K562 (cell line): Measurements from ENCODE around the gene IL17RC. TPM values are rescaled to one million over a fixed set of nuclear protein-coding genes. Genes with fewer than 3 reads are reported as not detected.

ENCODE experiments used
- GTF2E2 ChIP-seq: fragments of 200-800 bp; sonication (Bioruptor generic); IDR thresholded peaks from 2 replicates; pipeline ENCODE4 v1.6.1; 2016; ENCODE audit warnings: missing genetic modification characterization, missing compliant biosample characterization
- HDAC3 ChIP-seq: fragments of 450-650 bp; IDR thresholded peaks from 2 replicates; pipeline ENCODE4 v1.6.1; 2018; ENCODE audit warnings: borderline replicate concordance, mild to moderate bottlenecking, moderate library complexity; ENCODE audit not compliant: partially characterized antibody
- L3MBTL2 ChIP-seq: fragments of 450-650 bp; IDR thresholded peaks from 2 replicates; pipeline ENCODE4 v1.6.1; 2016; ENCODE audit warnings: mild to moderate bottlenecking, moderate library complexity
- MAZ ChIP-seq, 2 experiments: fragments of 450-650 bp in 1 of 2; sonication (generic) in 1 of 2; formaldehyde crosslinking; IDR thresholded peaks in 1 of 2; conservative IDR thresholded peaks in 1 of 2; 2 replicates each; pipeline versions ENCODE4 v1.4.0 to v1.5.0; 2020; ENCODE audit warnings: mild to moderate bottlenecking in 1 of 2, missing genetic modification reagents in 1 of 2
- MCM5 ChIP-seq: fragments of 450-650 bp; IDR thresholded peaks from 2 replicates; pipeline ENCODE4 v1.6.1; 2016; ENCODE audit warnings: low read depth
- POLR2G ChIP-seq: fragments of 200-400 bp; formaldehyde crosslinking; IDR thresholded peaks from 2 replicates; pipeline ENCODE4 v1.6.1; 2017; ENCODE audit warnings: low read depth, mild to moderate bottlenecking, antibody characterized with exemption, low read length, moderate library complexity
- POLR3A ChIP-seq: IDR thresholded peaks from 2 replicates; pipeline ENCODE4 v1.6.1; 2011; ENCODE audit warnings: borderline replicate concordance, mild to moderate bottlenecking, moderate library complexity; ENCODE audit not compliant: insufficient read length, insufficient read depth; ENCODE audit errors: extremely low read depth
- RBM17 ChIP-seq: fragments of 200-400 bp; formaldehyde crosslinking; IDR thresholded peaks from 2 replicates; pipeline ENCODE4 v1.6.1; 2017; ENCODE audit warnings: low read depth, mild to moderate bottlenecking, low read length, borderline replicate concordance
- RFX1 ChIP-seq: fragments of 450-650 bp; IDR thresholded peaks from 2 replicates; pipeline ENCODE4 v1.6.1; 2016; ENCODE audit warnings: mild to moderate bottlenecking, moderate library complexity
- SIX5 ChIP-seq, 2 experiments: IDR thresholded peaks; 2 replicates each; pipeline ENCODE4 v1.6.1; 2011; ENCODE audit warnings: low read length in 2 of 2, borderline replicate concordance in 1 of 2, low read depth in 1 of 2, mild to moderate bottlenecking in 1 of 2, moderate library complexity in 1 of 2; ENCODE audit not compliant: insufficient read depth in 1 of 2
- SREBF2 ChIP-seq: sonication (generic); formaldehyde crosslinking; IDR thresholded peaks from 2 replicates; pipeline ENCODE4 v1.4.0; 2020; ENCODE audit warnings: mild to moderate bottlenecking, missing genetic modification reagents
- SUPT5H ChIP-seq: fragments of 450-650 bp; IDR thresholded peaks from 2 replicates; pipeline ENCODE4 v1.6.1; 2016
- TCFL5 ChIP-seq: fragments of 250-450 bp; sonication (Bioruptor Pico); conservative IDR thresholded peaks from 2 replicates; pipeline ENCODE4 v1.6.1; 2021; ENCODE audit warnings: mild to moderate bottlenecking, moderate library complexity, matching md5 sums
- polyA plus RNA-seq, 8 experiments: library from polyadenylated mRNA; depleted of rRNA in 4 of 8; stranded (reverse) in 5 of 8; unstranded in 3 of 8; fragments of >200 nt; fragmentation: Nextera tagmentation in 2 of 8; fragmentation: Illumina TruSeq in 1 of 8; extraction: Ambion mirVana in 2 of 8; extraction: Trizol in 1 of 8; gene quantifications; 2 replicates each; pipeline versions ENCODE4 v1.2.1 to v1.2.3, GENCODE V29; 2011 to 2014; ENCODE audit warnings: inconsistent platforms in 1 of 8, missing spikeins in 1 of 8
- total RNA-seq, 7 experiments: library from RNA; depleted of rRNA in 6 of 7; stranded (reverse); fragments of >200 nt in 6 of 7; fragmentation: Illumina TruSeq in 2 of 7; extraction: Trizol in 2 of 7; gene quantifications; 2 replicates each; pipeline versions ENCODE4 v1.2.1 to v1.2.3, GENCODE V29; 2011 to 2021; ENCODE audit warnings: low replicate concordance in 1 of 7
- TF ChIP-seq, protein P1 (sequence below): fragments of 450-650 bp; IDR thresholded peaks from 2 replicates; pipeline ENCODE4 v1.6.1; 2018; ENCODE audit warnings: mild to moderate bottlenecking, low read depth; ENCODE audit not compliant: partially characterized antibody
- TF ChIP-seq, protein P2 (sequence below), 3 experiments: fragments of 200-800 bp in 1 of 3; sonication (Bioruptor generic) in 1 of 3; sonication (generic) in 1 of 3; formaldehyde crosslinking in 1 of 3; IDR thresholded peaks; 2 replicates each; pipeline versions ENCODE4 v1.6.1 to v1.8.0; 2016 to 2022; ENCODE audit warnings: mild to moderate bottlenecking in 2 of 3, missing compliant biosample characterization in 2 of 3, missing genetic modification characterization in 2 of 3, missing genetic modification reagents in 1 of 3
- TF ChIP-seq, protein P3 (sequence below): fragments of 250-450 bp; sonication (Bioruptor Pico); IDR thresholded peaks from 2 replicates; pipeline ENCODE4 v1.4.0; 2020
- TF ChIP-seq, protein P4 (sequence below): IDR thresholded peaks from 3 replicates; pipeline ENCODE4 v1.6.1; 2011; ENCODE audit warnings: borderline replicate concordance, mild to moderate bottlenecking, moderate library complexity; ENCODE audit not compliant: insufficient read length; ENCODE audit errors: extremely low read depth
- TF ChIP-seq, protein P5 (sequence below): fragments of 250-450 bp; sonication (Bioruptor Pico); IDR thresholded peaks from 2 replicates; pipeline ENCODE4 v1.4.0; 2020; ENCODE audit warnings: mild to moderate bottlenecking, moderate library complexity, borderline replicate concordance

IL17RC gene
- total and polyA plus RNA-seq, 9 of the 15 experiments (the other 6 are each of a cell fraction or from before 2014, with no cell fraction given) = 0.15 to 11.4 (median 7.1) TPM; not detected in 1

DNA sequence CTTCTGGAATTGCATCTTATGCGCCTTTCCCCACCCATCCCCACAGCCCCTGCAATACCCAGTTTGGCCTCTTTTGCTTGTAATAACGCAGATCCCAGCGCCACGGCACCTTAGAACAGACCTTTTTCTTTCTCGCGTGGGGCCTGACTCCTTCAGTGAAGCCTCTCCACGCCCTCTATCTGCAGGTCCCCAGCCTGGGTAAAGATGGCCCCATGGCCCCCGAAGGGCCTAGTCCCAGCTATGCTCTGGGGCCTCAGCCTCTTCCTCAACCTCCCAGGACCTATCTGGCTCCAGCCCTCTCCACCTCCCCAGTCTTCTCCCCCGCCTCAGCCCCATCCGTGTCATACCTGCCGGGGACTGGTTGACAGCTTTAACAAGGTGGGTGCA is 17.3 kb downstream of the IL17RC start (continued):
- TF ChIP-seq L3MBTL2 (no peak), GTF2E2 (tag) (no peak), HDAC3 (no peak), TCFL5 (CRISPR knock-in tag) (no peak), SIX5 (IDR thresholded peaks at IDR 0.05; ENCODE audit: borderline replicate concordance in 1 of 2, insufficient read depth in 1 of 2, low read depth in 1 of 2, low read length in 2 of 2) (no peak), SREBF2 (CRISPR knock-in tag) (no peak), RBM17 (no peak), SUPT5H (no peak), POLR2G (no peak), MCM5 (no peak), POLR3A (no peak), MAZ (CRISPR knock-in tag; conservative IDR thresholded peaks at IDR 0.05 in 1 of 2, IDR thresholded peaks at IDR 0.05 in 1 of 2) (no peak; a peak in 1 of 4 replicates), RFX1 (no peak)
- TF ChIP-seq, protein P1, sequence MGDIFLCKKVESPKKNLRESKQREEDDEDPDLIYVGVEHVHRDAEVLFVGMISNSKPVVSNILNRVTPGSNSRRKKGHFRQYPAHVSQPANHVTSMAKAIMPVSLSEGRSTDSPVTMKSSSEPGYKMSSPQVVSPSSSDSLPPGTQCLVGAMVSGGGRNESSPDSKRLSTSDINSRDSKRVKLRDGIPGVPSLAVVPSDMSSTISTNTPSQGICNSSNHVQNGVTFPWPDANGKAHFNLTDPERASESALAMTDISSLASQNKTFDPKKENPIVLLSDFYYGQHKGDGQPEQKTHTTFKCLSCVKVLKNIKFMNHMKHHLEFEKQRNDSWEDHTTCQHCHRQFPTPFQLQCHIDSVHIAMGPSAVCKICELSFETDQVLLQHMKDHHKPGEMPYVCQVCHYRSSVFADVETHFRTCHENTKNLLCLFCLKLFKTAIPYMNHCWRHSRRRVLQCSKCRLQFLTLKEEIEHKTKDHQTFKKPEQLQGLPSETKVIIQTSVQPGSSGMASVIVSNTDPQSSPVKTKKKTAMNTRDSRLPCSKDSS = no peak
- TF ChIP-seq, protein P2, sequence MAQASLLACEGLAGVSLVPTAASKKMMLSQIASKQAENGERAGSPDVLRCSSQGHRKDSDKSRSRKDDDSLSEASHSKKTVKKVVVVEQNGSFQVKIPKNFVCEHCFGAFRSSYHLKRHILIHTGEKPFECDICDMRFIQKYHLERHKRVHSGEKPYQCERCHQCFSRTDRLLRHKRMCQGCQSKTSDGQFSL (CRISPR knock-in tag; IDR thresholded peaks at IDR 0.05) = no peak
- TF ChIP-seq, protein P2 (tag; IDR thresholded peaks at IDR 0.05) = no peak
- TF ChIP-seq, protein P3, sequence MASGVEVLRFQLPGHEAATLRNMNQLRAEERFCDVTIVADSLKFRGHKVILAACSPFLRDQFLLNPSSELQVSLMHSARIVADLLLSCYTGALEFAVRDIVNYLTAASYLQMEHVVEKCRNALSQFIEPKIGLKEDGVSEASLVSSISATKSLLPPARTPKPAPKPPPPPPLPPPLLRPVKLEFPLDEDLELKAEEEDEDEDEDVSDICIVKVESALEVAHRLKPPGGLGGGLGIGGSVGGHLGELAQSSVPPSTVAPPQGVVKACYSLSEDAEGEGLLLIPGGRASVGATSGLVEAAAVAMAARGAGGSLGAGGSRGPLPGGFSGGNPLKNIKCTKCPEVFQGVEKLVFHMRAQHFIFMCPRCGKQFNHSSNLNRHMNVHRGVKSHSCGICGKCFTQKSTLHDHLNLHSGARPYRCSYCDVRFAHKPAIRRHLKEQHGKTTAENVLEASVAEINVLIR = no peak
- TF ChIP-seq, protein P4, sequence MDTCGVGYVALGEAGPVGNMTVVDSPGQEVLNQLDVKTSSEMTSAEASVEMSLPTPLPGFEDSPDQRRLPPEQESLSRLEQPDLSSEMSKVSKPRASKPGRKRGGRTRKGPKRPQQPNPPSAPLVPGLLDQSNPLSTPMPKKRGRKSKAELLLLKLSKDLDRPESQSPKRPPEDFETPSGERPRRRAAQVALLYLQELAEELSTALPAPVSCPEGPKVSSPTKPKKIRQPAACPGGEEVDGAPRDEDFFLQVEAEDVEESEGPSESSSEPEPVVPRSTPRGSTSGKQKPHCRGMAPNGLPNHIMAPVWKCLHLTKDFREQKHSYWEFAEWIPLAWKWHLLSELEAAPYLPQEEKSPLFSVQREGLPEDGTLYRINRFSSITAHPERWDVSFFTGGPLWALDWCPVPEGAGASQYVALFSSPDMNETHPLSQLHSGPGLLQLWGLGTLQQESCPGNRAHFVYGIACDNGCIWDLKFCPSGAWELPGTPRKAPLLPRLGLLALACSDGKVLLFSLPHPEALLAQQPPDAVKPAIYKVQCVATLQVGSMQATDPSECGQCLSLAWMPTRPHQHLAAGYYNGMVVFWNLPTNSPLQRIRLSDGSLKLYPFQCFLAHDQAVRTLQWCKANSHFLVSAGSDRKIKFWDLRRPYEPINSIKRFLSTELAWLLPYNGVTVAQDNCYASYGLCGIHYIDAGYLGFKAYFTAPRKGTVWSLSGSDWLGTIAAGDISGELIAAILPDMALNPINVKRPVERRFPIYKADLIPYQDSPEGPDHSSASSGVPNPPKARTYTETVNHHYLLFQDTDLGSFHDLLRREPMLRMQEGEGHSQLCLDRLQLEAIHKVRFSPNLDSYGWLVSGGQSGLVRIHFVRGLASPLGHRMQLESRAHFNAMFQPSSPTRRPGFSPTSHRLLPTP = no peak
- TF ChIP-seq, protein P5, sequence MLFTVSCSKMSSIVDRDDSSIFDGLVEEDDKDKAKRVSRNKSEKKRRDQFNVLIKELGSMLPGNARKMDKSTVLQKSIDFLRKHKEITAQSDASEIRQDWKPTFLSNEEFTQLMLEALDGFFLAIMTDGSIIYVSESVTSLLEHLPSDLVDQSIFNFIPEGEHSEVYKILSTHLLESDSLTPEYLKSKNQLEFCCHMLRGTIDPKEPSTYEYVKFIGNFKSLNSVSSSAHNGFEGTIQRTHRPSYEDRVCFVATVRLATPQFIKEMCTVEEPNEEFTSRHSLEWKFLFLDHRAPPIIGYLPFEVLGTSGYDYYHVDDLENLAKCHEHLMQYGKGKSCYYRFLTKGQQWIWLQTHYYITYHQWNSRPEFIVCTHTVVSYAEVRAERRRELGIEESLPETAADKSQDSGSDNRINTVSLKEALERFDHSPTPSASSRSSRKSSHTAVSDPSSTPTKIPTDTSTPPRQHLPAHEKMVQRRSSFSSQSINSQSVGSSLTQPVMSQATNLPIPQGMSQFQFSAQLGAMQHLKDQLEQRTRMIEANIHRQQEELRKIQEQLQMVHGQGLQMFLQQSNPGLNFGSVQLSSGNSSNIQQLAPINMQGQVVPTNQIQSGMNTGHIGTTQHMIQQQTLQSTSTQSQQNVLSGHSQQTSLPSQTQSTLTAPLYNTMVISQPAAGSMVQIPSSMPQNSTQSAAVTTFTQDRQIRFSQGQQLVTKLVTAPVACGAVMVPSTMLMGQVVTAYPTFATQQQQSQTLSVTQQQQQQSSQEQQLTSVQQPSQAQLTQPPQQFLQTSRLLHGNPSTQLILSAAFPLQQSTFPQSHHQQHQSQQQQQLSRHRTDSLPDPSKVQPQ (CRISPR knock-in tag) = no peak
